HL-60 (cell line): ENCODE data around the gene TMEM184B.

Experiments
- CTCF ChIP-seq: IDR thresholded peaks from one replicate; pipeline ENCODE4 v1.5.1; 2011; ENCODE audit warnings: low read length, control low read depth, inconsistent platforms; ENCODE audit not compliant: insufficient read depth
- GABPA ChIP-seq: IDR thresholded peaks from 2 replicates; pipeline ENCODE4 v1.6.1; 2012; ENCODE audit warnings: low read depth
- REST ChIP-seq: IDR thresholded peaks from 2 replicates; pipeline ENCODE4 v1.6.1; 2012; ENCODE audit warnings: low read depth; ENCODE audit not compliant: insufficient replicate concordance

- TF ChIP-seq CTCF (no peak), REST (no peak), GABPA (no peak)
Measured at GRCh38 chr22:38208551-38208968, 64.2 kb downstream of the TMEM184B start.
